Immature natural killer cell (primary cell): ENCODE data around the gene ZC3H18. TPM values are rescaled to one million over a fixed set of nuclear protein-coding genes. Genes with fewer than 3 reads are reported as not detected.
A peak's percentile ranks its signal among the peaks of the same experiment; 100 is the strongest.

ENCODE experiments used
- DNase-seq, 3 donors: peaks; one replicate each; pipeline ENCODE4 v3.0.0; 2022; ENCODE audit warnings: mixed read lengths in 1 of 3
- H3K27ac Mint-ChIP-seq, 6 donors: one replicate each; pipeline ENCODE4 v1.8.0; 2020; ENCODE audit warnings: mixed read lengths in 6 of 6, mild to moderate bottlenecking in 5 of 6, inconsistent platforms in 4 of 6, moderate library complexity in 3 of 6
- H3K27me3 Mint-ChIP-seq, 3 donors: one replicate each; pipeline ENCODE4 v1.8.0; 2020 to 2021; ENCODE audit warnings: low read depth in 3 of 3, mild to moderate bottlenecking in 3 of 3, mixed read lengths in 3 of 3, moderate library complexity in 3 of 3, inconsistent platforms in 1 of 3
- H3K36me3 Mint-ChIP-seq, 3 donors: one replicate each; pipeline ENCODE4 v1.8.0; 2020; ENCODE audit warnings: mixed read lengths in 3 of 3, inconsistent platforms in 2 of 3, mild to moderate bottlenecking in 2 of 3
- H3K4me1 Mint-ChIP-seq, 2 donors: one replicate each; pipeline ENCODE4 v1.8.0; 2020; ENCODE audit warnings: inconsistent platforms in 2 of 2, mild to moderate bottlenecking in 2 of 2, mixed read lengths in 2 of 2, moderate library complexity in 1 of 2
- H3K4me3 Mint-ChIP-seq, 5 donors: one replicate each; pipeline ENCODE4 v1.8.0; 2020; ENCODE audit warnings: mild to moderate bottlenecking in 5 of 5, mixed read lengths in 5 of 5, inconsistent platforms in 3 of 5, moderate library complexity in 3 of 5
- H3K9me3 Mint-ChIP-seq, 6 donors: one replicate each; pipeline ENCODE4 v1.8.0; 2020; ENCODE audit warnings: mild to moderate bottlenecking in 6 of 6, mixed read lengths in 6 of 6, inconsistent platforms in 4 of 6, moderate library complexity in 3 of 6
- polyA plus RNA-seq, 3 donors: library from polyadenylated mRNA; unstranded; fragments of 300-500 nt; fragmentation: Illumina TruSeq; gene quantifications; one replicate each; pipeline ENCODE4 v1.2.3, GENCODE V29; 2021

The ZC3H18 gene
- polyA plus RNA-seq, 3 donors from 2014 or later: 1.0 to 29.0 (median 8.7) TPM

- peak overlapping the region in 4 of 6 donors; percentile 64 to 92 (median 88) for H3K27ac Mint-ChIP-seq
Measured at GRCh38 chr16:88535191-88535856, 34.9 kb upstream of the ZC3H18 start.

GRCh38 chr16:88535857-88536222 is 34.4 kb upstream of the ZC3H18 start:
- Mint-ChIP-seq H3K27me3 (peaks cover 13 to 20% (median 13%) of the 10 kb centered on the region in 3 donors), H3K4me1 (peaks cover 6 to 62% of the 10 kb centered on the region in 2 donors), H3K27ac (peak overlapping the region in 5 of 6 donors; percentile 64 to 92 (median 87)), H3K36me3 (peaks cover 0 to 3% (median 3%) of the 10 kb centered on the region in 3 donors), H3K9me3 (peaks cover 0 to 2% (median 0%) of the 10 kb centered on the region in 6 donors), H3K4me3 (peak overlapping the region; percentile 28 to 83 (median 70))
- DNase-seq: no peak

More at GRCh38 chr16:88535191-88535856, 34.9 kb upstream of the ZC3H18 start:
- H3K4me3 Mint-ChIP-seq: peak overlapping the region; percentile 41 to 83 (median 70)
- peaks cover 13 to 24% (median 13%) of the 10 kb centered on the region in 3 donors for H3K27me3 Mint-ChIP-seq
- DNase-seq: no peak
- peaks cover 6 to 60% of the 10 kb centered on the region in 2 donors for H3K4me1 Mint-ChIP-seq
- peaks cover 0 to 2% (median 0%) of the 10 kb centered on the region in 6 donors for H3K9me3 Mint-ChIP-seq
- H3K36me3 Mint-ChIP-seq: peaks cover 0 to 3% (median 3%) of the 10 kb centered on the region in 3 donors

DNA sequence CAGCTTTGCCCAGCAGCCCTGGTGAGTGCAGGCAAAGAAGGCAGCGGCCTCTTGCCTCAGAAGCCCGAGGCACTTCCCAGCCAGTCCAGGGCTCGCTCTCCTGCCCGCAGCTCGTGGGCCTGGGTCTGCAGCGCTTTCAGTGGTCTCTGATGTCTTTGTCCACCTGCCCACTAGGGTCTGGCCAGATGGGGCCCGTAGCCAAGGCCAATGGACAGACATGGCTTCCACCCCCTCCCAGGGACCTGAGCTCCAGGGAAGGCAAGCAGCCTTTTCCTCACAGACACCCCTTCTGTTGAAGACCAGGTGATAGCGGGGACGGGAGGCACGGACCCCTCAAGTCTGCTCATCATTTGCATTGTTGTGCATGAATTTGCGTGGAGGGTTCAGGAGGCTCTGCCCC is 33.7 kb upstream of the ZC3H18 start:
- H3K27ac Mint-ChIP-seq: peak overlapping the region in 4 of 6 donors; percentile 45 to 92 (median 60)
- peak overlapping the region in 2 of 5 donors; percentile 7 to 93 for H3K4me3 Mint-ChIP-seq

DNA sequence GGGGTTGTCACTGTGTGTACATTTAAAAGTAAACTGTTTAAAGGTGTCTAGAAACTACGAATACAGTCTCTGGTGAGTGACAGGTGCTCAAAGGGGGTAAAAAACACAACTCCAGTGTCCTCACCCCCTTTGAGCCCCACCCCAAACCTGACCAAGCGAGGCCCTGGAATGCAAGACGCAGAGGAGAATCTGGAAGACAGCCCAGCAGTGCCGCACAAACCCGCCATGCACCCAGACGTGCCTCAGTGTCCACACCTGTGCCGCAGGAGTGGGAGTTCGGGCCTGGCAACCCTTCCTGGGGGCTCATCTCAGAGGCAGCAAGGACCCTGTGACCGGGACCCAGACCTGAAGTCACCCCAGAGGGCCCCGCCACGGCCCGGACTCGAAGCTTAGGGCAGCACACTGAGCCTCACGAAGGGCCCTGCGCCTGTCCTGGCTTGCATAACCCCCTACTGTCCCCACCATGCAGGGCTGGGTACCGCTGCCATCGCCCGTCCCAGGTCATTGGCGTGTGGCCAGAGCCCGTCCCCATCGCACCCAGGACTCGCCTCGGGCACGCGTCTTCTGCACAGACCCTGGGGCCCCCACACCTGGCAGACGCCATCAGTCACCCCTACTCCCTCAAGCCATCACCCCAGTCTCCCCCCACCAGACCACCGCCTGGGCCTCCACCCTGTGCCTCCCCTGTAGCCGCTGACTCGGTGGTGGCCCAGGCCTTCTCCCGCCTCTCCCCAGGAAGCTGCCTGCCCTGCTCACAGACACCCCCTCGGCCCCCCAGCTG is 33.0 kb upstream of the ZC3H18 start:
- Mint-ChIP-seq H3K4me3 (peak overlapping the region in 2 of 5 donors; percentile 7 to 93), H3K36me3 (peaks cover 0 to 3% (median 3%) of the 10 kb centered on the region in 3 donors), H3K27me3 (peaks cover 9 to 22% (median 10%) of the 10 kb centered on the region in 3 donors), H3K4me1 (peaks cover 11 to 71% of the 10 kb centered on the region in 2 donors), H3K9me3 (peaks cover 0 to 2% (median 0%) of the 10 kb centered on the region in 6 donors), H3K27ac (peak overlapping the region in 3 of 6 donors; percentile 45 to 90 (median 71))
- no peak for DNase-seq

More for the DNA sequence above, 33.7 kb upstream of the ZC3H18 start:
- Mint-ChIP-seq H3K4me1 (peaks cover 6 to 68% of the 10 kb centered on the region in 2 donors), H3K36me3 (peaks cover 0 to 3% (median 3%) of the 10 kb centered on the region in 3 donors), H3K9me3 (peaks cover 0 to 2% (median 0%) of the 10 kb centered on the region in 6 donors), H3K27me3 (peaks cover 12 to 20% (median 12%) of the 10 kb centered on the region in 3 donors)
- no peak for DNase-seq

GRCh38 chr16:88537859-88538258 is 32.3 kb upstream of the ZC3H18 start:
- Mint-ChIP-seq H3K9me3 (peaks cover 0 to 6% (median 1%) of the 10 kb centered on the region in 6 donors), H3K4me1 (peaks cover 13 to 77% of the 10 kb centered on the region in 2 donors), H3K27me3 (peaks cover 8 to 25% (median 11%) of the 10 kb centered on the region in 3 donors), H3K4me3 (peak overlapping the region in 2 of 5 donors; percentile 21 to 93), H3K36me3 (peaks cover 0 to 9% (median 3%) of the 10 kb centered on the region in 3 donors), H3K27ac (peak overlapping the region in 3 of 6 donors; percentile 45 to 90 (median 71))
- no peak for DNase-seq

DNA sequence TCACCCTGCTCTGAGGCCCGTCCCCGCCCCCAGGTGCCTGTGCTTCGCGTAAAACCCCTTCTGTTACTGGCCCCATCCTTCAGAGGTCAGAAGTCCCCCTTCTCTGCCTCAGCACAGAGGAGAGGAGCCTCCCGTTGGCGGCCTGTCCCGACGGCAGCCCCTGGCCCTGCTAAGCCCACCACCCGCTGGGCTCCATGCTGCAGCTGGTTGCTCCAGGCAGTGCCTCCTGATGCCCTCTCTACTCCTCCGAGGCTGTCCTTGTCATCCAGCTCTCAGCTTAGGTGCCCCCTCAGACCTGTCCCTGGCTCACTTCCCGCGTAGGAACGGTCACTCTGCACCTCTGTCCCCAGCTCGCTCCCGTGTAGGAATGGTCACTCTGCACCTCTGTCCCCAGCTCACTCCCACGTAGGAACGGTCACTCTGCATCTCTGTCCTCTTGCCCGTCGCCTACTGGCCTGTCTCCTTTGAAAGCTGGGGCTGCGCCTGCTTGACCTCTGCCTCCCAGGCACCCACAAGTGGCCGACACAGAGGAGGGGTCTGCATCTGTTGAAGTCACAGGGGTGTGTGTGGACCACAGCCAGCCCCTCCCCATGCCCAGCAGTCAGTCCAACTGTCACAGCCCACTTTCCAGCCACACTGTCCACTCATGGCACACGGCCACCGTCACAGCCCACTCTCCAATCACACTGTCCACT is 31.7 kb upstream of the ZC3H18 start:
- peaks cover 8 to 28% (median 11%) of the 10 kb centered on the region in 3 donors for H3K27me3 Mint-ChIP-seq
- H3K9me3 Mint-ChIP-seq: peaks cover 6 to 12% (median 7%) of the 10 kb centered on the region in 6 donors
- H3K4me3 Mint-ChIP-seq: peak overlapping the region in 3 of 5 donors; percentile 16 to 93 (median 32)
- H3K4me1 Mint-ChIP-seq: peaks cover 19 to 84% of the 10 kb centered on the region in 2 donors
- H3K36me3 Mint-ChIP-seq: peaks cover 4 to 13% (median 8%) of the 10 kb centered on the region in 3 donors
- DNase-seq: no peak
- H3K27ac Mint-ChIP-seq: peak overlapping the region in 5 of 6 donors; percentile 25 to 90 (median 67)

GRCh38 chr16:88539261-88539651 is 30.9 kb upstream of the ZC3H18 start:
- DNase-seq: no peak
- peak overlapping the region in 2 of 5 donors; percentile 82 to 93 for H3K4me3 Mint-ChIP-seq
- H3K4me1 Mint-ChIP-seq: peaks cover 22 to 91% of the 10 kb centered on the region in 2 donors
- H3K9me3 Mint-ChIP-seq: peaks cover 10 to 20% (median 12%) of the 10 kb centered on the region in 6 donors
- H3K27ac Mint-ChIP-seq: peak overlapping the region in 2 of 6 donors; percentile 70 to 90
- H3K27me3 Mint-ChIP-seq: peaks cover 8 to 28% (median 11%) of the 10 kb centered on the region in 3 donors
- H3K36me3 Mint-ChIP-seq: peaks cover 7 to 16% (median 9%) of the 10 kb centered on the region in 3 donors

GRCh38 chr16:88539652-88540345 is 30.4 kb upstream of the ZC3H18 start:
- Mint-ChIP-seq H3K4me3 (peak overlapping the region; percentile 20 to 93 (median 78)), H3K27ac (peak overlapping the region in 3 of 6 donors; percentile 70 to 90 (median 76)), H3K9me3 (peaks cover 10 to 20% (median 12%) of the 10 kb centered on the region in 6 donors), H3K36me3 (peaks cover 7 to 16% (median 9%) of the 10 kb centered on the region in 3 donors), H3K27me3 (peaks cover 6 to 28% (median 11%) of the 10 kb centered on the region in 3 donors), H3K4me1 (peaks cover 22 to 94% of the 10 kb centered on the region in 2 donors)
- peak in 1 of 3 donors; percentile 51 for DNase-seq

DNA sequence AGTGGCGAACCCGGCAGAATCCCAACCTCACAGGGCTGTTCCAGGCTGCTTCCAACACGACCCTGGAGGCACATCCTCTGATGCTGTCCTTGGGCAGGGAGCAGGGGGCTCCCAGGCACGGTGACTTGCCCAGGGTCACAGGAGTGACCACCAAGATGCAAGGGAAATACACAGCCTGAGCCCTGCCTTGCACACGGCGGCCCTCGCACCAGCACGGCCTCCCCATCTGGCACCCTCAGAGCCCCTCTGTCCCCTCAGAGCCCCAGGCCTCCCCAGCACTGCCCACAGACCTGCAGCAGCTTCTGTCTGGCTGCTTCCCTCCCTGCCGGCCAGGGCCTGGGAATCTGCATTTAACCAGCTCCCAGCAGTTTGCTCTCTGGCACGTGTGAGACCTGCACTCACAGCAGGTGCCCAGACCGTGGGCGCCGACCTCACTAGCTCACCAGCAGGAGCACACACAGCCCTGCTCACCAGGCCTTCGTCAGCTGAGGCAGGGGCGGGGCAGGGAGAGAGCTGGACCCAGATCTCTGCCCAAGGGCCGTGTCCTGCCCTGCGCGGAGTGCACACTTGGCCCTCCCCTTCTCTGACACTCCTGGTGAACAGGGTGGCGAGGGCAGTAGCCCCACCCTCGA is 29.7 kb upstream of the ZC3H18 start:
- Mint-ChIP-seq H3K4me3 (peak overlapping the region; percentile 60 to 93 (median 76)), H3K4me1 (peaks cover 26 to 95% of the 10 kb centered on the region in 2 donors), H3K27ac (peak overlapping the region in 4 of 6 donors; percentile 55 to 90 (median 73)), H3K27me3 (peaks cover 4 to 31% (median 11%) of the 10 kb centered on the region in 3 donors), H3K36me3 (peaks cover 7 to 16% (median 9%) of the 10 kb centered on the region in 3 donors), H3K9me3 (peaks cover 10 to 20% (median 12%) of the 10 kb centered on the region in 6 donors)
- no peak for DNase-seq

DNA sequence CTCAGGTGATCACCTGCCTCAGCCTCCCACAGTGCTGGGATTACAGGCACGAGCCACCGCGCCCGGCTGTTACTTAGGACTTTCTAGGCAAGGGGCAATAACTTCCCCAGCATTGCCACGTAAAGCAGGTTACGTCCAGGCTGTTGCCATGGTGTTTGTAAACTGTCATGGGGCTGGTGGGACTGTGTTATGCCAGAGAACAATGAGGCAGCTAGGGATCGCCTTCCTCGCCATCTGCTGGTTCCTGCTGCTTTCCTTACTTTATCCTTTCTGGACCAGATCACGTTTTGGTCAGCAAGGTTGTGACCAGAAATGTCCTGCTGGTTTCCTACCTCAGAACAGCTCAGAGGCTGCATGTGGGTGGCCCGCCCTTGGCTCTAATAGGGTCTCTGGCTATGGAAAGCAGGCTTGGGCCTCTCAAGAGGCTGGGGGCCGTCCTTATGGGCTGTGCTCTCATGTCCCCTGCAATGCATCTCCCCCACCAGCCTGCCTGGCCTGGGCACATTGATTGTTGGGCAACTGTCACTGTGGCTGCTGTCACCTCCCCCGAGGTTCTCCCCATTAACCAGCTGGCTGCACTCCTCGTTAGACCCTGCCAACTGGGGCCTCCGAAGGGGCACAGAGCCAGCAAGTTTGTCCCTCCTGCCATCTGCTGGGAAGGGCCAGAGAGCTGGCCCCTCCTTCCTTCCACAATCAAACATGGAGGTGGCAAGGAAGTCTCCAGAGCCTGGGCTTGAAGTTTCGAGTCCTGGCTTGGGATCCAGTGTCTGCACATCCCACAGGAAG is 28.2 kb upstream of the ZC3H18 start:
- Mint-ChIP-seq H3K27me3 (peaks cover 2 to 28% (median 7%) of the 10 kb centered on the region in 3 donors), H3K27ac (peak overlapping the region in 3 of 6 donors; percentile 55 to 90 (median 81)), H3K4me1 (peaks cover 32 to 92% of the 10 kb centered on the region in 2 donors), H3K36me3 (peaks cover 6 to 13% (median 7%) of the 10 kb centered on the region in 3 donors), H3K4me3 (peak overlapping the region in 3 of 5 donors; percentile 40 to 93 (median 82)), H3K9me3 (peaks cover 10 to 20% (median 12%) of the 10 kb centered on the region in 6 donors)
- no peak for DNase-seq

DNA sequence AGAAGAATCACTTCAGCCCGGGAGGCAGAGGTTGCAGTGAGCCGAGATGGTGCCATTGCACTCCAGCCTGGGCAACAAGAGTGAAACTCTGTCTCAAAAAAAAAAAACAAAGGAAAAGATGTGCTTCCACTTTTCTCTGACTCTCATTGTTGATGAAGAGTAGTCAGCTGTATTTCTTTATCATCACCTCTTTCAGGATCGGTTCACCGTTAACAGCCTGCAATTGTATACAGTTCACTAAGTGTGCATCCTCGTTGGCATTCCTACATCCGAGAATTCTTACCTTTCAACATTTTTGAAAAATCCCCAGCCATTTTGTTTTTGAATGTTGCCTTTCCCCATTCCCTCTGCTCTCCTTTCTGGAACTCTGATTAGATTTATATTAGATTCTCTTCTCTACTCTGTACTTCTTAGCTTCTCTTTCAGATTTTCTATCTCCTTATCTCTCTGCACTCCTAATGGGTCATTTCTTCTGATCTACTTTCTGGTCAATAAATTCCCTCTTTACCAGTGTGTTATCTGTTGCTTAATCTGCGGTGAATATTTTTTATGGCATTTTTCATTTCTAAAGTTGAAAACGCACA is 26.9 kb upstream of the ZC3H18 start:
- H3K4me1 Mint-ChIP-seq: peaks cover 39 to 87% of the 10 kb centered on the region in 2 donors
- H3K36me3 Mint-ChIP-seq: peaks cover 6 to 13% (median 7%) of the 10 kb centered on the region in 3 donors
- H3K9me3 Mint-ChIP-seq: peaks cover 10 to 20% (median 12%) of the 10 kb centered on the region in 6 donors
- no peak for DNase-seq
- peak overlapping the region in 3 of 5 donors; percentile 4 to 93 (median 77) for H3K4me3 Mint-ChIP-seq
- H3K27me3 Mint-ChIP-seq: peaks cover 4 to 21% (median 7%) of the 10 kb centered on the region in 3 donors
- peak overlapping the region in 4 of 6 donors; percentile 39 to 80 (median 64) for H3K27ac Mint-ChIP-seq
